ENCODE results near the gene BFSP2.

The BFSP2 gene

DNA sequence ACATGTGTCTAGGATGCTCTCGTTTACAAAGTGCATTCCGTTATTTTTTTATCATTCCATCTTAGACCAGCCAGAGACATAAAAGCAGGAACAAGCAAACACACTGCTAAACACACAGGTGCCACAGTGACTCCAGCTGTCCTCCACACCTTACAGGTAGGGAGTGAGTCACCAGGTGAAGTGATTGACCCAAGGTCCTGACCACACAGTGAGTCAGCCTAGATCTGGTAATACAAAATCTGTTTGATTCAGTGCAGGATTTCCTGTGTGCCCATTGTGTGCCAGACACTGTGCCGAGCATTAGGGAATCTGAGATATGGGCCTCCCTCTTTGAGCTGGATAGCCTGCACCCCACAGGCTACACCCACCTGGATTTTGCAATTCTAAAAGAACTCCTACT is 16.7 kb upstream of the BFSP2 start:
- H3K27ac ChIP-seq = no peak overlapping the region
- TF ChIP-seq, protein P1, sequence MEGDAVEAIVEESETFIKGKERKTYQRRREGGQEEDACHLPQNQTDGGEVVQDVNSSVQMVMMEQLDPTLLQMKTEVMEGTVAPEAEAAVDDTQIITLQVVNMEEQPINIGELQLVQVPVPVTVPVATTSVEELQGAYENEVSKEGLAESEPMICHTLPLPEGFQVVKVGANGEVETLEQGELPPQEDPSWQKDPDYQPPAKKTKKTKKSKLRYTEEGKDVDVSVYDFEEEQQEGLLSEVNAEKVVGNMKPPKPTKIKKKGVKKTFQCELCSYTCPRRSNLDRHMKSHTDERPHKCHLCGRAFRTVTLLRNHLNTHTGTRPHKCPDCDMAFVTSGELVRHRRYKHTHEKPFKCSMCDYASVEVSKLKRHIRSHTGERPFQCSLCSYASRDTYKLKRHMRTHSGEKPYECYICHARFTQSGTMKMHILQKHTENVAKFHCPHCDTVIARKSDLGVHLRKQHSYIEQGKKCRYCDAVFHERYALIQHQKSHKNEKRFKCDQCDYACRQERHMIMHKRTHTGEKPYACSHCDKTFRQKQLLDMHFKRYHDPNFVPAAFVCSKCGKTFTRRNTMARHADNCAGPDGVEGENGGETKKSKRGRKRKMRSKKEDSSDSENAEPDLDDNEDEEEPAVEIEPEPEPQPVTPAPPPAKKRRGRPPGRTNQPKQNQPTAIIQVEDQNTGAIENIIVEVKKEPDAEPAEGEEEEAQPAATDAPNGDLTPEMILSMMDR (conservative IDR thresholded peaks at IDR 0.05) = no peak
- no peak for TF ChIP-seq ZFX (IDR thresholded peaks at IDR 0.05)

GRCh38 chr3:133383741-133384140 is 16.1 kb upstream of the BFSP2 start:
- no peak for TF ChIP-seq ZFX (IDR thresholded peaks at IDR 0.05)
- TF ChIP-seq, protein P1 (conservative IDR thresholded peaks at IDR 0.05) = no peak
- no peak overlapping the region for H3K27ac ChIP-seq

GRCh38 chr3:133384331-133385027 is 15.4 kb upstream of the BFSP2 start:
- no peak overlapping the region for H3K27ac ChIP-seq
- TF ChIP-seq ZFX (IDR thresholded peaks at IDR 0.05) = no peak
- TF ChIP-seq, protein P1 (conservative IDR thresholded peaks at IDR 0.05) = peak; percentile 98

- H3K27ac ChIP-seq = no peak overlapping the region
- TF ChIP-seq, protein P1 (conservative IDR thresholded peaks at IDR 0.05) = peak; percentile 4; the same call in 1 of the 2 replicates
- TF ChIP-seq ZFX (IDR thresholded peaks at IDR 0.05) = no peak
Observed at GRCh38 chr3:133386876-133387275, 13.0 kb upstream of the BFSP2 start.

- TF ChIP-seq ZFX (IDR thresholded peaks at IDR 0.05) = no peak
- TF ChIP-seq, protein P1 (conservative IDR thresholded peaks at IDR 0.05) = no peak
- no peak overlapping the region for H3K27ac ChIP-seq
Observed at GRCh38 chr3:133387341-133387740, 12.5 kb upstream of the BFSP2 start.

- TF ChIP-seq, protein P1 (conservative IDR thresholded peaks at IDR 0.05) = no peak
- no peak for TF ChIP-seq ZFX (IDR thresholded peaks at IDR 0.05)
- H3K27ac ChIP-seq = no peak overlapping the region
Observed at GRCh38 chr3:133388696-133389395, 11.0 kb upstream of the BFSP2 start.

GRCh38 chr3:133390715-133391114 is 9.1 kb upstream of the BFSP2 start:
- no peak overlapping the region for H3K27ac ChIP-seq
- TF ChIP-seq ZFX (IDR thresholded peaks at IDR 0.05) = no peak
- TF ChIP-seq, protein P1 (conservative IDR thresholded peaks at IDR 0.05) = no peak
